ENCODE results near the gene ZNF232. TPM values are rescaled to one million over a fixed set of nuclear protein-coding genes. Genes with fewer than 3 reads are reported as not detected.
A peak's percentile ranks its signal among the peaks of the same experiment; 100 is the strongest.
"Not testable (repeated sequence)": the region's sequence is repeated elsewhere in the genome, so short reads cannot be mapped to it uniquely, and the experiment has no call there.

ZNF232 gene
- total RNA-seq, 1 donor from 2014 or later: 41.9 TPM

DNA sequence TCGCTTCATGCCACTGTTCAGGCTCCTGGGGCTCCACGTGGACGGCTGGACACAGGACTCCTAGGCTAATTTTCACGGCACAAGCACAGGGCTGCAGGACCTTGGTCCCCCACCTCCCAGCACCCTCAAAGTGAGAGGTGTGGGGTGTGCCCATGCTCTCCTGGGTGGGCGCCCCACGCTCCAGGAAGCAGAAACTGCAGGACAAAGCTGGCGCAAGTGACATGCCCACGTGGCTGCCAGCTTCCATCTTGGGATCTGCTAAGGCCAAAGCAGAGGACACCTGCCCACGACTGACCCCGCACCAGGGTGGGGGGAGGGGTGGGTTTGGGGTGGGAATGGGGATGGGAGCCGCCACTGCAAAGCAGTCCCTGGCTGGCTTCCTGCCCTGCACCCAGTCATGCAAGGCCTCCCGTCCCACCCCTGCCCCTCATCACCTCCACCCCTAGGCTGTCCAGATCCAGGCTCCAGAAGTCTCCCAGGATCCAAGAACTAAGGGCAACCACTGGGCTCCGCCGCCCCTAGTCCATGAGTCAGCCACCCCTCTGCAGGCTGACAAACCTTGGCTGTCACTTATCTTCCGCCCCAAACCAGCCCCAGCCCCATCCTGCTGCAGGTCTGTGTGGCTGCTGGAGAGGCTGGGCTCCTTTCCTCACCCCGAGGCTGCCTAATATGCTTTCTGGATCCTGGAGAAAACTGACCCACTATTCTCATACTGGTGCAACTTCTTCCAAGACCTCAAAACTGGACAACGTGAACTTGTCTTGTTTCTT is 15.2 kb upstream of the ZNF232 start:
- no peak for DNase-seq (ENCODE audit: low read depth, low spot score)
- no peaks in the 10 kb centered on the region for H3K36me3 Mint-ChIP-seq (ENCODE audit: low read depth)
- no peak overlapping the region for H3K27ac Mint-ChIP-seq (ENCODE audit: unreplicated experiment)
- H3K4me1 Mint-ChIP-seq: peaks cover 4% of the 10 kb centered on the region
- peaks cover 3% of the 10 kb centered on the region for H3K27me3 Mint-ChIP-seq (ENCODE audit: low read depth)
- no peak overlapping the region for H3K4me3 Mint-ChIP-seq
- H3K9me3 Mint-ChIP-seq: no peaks in the 10 kb centered on the region
- TF ChIP-seq, protein P1, sequence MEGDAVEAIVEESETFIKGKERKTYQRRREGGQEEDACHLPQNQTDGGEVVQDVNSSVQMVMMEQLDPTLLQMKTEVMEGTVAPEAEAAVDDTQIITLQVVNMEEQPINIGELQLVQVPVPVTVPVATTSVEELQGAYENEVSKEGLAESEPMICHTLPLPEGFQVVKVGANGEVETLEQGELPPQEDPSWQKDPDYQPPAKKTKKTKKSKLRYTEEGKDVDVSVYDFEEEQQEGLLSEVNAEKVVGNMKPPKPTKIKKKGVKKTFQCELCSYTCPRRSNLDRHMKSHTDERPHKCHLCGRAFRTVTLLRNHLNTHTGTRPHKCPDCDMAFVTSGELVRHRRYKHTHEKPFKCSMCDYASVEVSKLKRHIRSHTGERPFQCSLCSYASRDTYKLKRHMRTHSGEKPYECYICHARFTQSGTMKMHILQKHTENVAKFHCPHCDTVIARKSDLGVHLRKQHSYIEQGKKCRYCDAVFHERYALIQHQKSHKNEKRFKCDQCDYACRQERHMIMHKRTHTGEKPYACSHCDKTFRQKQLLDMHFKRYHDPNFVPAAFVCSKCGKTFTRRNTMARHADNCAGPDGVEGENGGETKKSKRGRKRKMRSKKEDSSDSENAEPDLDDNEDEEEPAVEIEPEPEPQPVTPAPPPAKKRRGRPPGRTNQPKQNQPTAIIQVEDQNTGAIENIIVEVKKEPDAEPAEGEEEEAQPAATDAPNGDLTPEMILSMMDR (conservative IDR thresholded peaks at IDR 0.05): no peak

GRCh38 chr17:5124896-5125295 is 13.2 kb upstream of the ZNF232 start:
- H3K9me3 Mint-ChIP-seq; H3K4me1 Mint-ChIP-seq; H3K36me3 Mint-ChIP-seq (ENCODE audit: low read depth); H3K27me3 Mint-ChIP-seq (ENCODE audit: low read depth); DNase-seq (ENCODE audit: low read depth, low spot score); H3K27ac Mint-ChIP-seq (ENCODE audit: unreplicated experiment): not testable (repeated sequence)
- peak overlapping the region; percentile 24 for H3K4me3 Mint-ChIP-seq

- DNase-seq (ENCODE audit: low read depth, low spot score); H3K9me3 Mint-ChIP-seq; H3K27me3 Mint-ChIP-seq (ENCODE audit: low read depth); H3K4me1 Mint-ChIP-seq; H3K36me3 Mint-ChIP-seq (ENCODE audit: low read depth); H3K27ac Mint-ChIP-seq (ENCODE audit: unreplicated experiment): not testable (repeated sequence)
- H3K4me3 Mint-ChIP-seq: peak overlapping the region; percentile 24
Observed at GRCh38 chr17:5124125-5124760, 12.6 kb upstream of the ZNF232 start.

DNA sequence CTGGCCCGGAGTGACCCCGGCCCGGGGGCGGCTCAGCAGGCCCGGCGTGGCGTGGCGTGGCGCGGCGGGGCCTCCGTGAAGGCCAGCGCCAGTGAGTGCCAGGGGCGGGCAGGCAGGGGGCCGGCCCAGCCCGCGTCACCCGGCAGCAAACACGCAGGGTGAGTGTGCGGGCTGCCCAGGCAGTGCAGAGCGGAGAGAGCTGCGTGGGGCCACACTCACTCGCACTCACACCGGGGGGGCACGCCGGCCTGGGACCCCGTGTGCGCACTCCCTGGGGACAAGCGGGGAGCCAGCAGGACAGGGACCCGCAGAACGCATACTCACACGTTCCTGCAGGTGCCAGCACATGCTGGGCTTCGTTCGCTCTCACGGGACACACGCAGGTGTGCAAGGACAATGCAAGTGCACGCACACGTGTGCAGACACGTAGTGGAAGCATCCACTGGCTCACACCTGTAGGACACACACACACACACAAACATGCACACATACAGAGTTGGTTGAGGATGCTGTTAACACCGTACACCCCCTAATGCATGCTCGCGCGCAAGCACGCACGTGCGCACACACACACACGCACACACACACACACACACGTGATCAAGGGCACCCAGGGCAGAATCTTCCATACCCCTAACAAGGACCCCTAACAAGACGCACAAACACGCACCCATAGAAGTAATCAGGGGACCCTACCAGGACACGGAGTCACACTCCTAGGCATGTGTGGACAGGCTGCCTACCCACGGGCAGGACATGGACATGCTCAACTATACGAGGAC is 11.9 kb upstream of the ZNF232 start:
- TF ChIP-seq, protein P1 (conservative IDR thresholded peaks at IDR 0.05): no peak
- no peak for DNase-seq (ENCODE audit: low read depth, low spot score)
- Mint-ChIP-seq H3K36me3 (ENCODE audit: low read depth) (no peaks in the 10 kb centered on the region), H3K4me3 (no peak overlapping the region), H3K4me1 (peaks cover 8% of the 10 kb centered on the region), H3K27me3 (ENCODE audit: low read depth) (peaks cover 3% of the 10 kb centered on the region), H3K27ac (ENCODE audit: unreplicated experiment) (no peak overlapping the region), H3K9me3 (no peaks in the 10 kb centered on the region)

DNA sequence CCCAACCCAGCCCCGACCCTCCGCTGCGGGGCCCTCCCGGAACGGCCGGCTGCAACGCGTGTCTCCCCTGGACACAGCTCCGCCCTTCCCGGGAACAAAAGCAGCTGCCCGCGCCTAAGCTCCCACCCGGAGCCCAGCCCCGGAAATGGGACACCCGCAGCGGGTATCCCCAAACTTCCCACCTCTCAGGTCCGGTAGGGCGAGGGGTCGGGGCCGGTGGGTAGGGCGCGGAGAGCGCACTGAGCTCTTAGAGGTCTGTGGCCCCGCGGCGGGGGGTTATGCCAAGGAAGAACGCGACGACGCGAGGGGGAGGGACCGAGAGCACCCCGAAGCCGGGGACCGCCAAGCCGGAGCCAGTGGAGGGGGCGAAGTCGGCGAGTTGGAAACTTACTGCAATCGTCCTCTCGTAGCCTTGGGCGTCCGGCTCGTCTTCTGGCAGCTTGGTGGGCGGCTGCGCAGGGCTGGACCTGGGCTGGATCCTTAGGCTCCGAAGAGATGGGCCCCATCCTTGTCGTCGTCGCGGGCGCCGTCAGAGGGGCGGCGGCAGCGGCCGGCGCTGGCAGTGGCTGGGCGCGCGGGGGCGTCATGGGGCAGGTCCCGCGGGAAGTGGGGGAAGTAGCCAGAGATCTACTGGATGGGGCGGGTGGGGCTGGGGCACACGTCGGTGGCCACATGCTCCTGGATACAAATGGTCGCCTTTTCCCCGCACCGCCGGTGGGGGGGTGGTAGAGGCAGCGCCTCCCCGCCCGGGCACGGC is 11.1 kb upstream of the ZNF232 start:
- peak; percentile 31 for DNase-seq (ENCODE audit: low read depth, low spot score)
- peak overlapping the region; percentile 79 for H3K4me3 Mint-ChIP-seq
- H3K27me3 Mint-ChIP-seq (ENCODE audit: low read depth): peaks cover 3% of the 10 kb centered on the region
- TF ChIP-seq, protein P1 (conservative IDR thresholded peaks at IDR 0.05): no peak
- H3K36me3 Mint-ChIP-seq (ENCODE audit: low read depth): no peaks in the 10 kb centered on the region
- peak overlapping the region; percentile 57 for H3K27ac Mint-ChIP-seq (ENCODE audit: unreplicated experiment)
- H3K4me1 Mint-ChIP-seq: peaks cover 8% of the 10 kb centered on the region
- H3K9me3 Mint-ChIP-seq: no peaks in the 10 kb centered on the region

DNA sequence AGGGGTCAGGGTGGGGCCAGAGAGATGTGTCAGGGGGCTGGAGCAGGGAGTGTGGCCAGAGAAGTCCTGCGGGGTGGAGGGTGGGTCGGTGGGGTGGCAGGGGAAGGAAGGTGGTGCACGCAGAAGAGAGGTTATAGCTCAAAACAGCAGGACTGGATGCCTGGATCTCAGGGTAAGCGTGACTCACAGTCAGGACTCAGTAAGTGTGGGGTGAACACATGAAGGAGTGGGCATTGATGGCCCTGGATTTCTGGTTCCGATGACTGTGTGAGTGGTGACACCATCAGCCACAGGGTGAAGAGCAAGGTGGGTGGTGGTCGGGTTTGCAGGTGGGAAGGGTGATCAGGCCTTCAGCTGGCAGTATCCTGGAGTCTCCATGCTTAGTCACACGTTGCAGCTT is 10.4 kb upstream of the ZNF232 start:
- H3K36me3 Mint-ChIP-seq (ENCODE audit: low read depth); H3K4me1 Mint-ChIP-seq; H3K9me3 Mint-ChIP-seq; H3K27me3 Mint-ChIP-seq (ENCODE audit: low read depth); H3K27ac Mint-ChIP-seq (ENCODE audit: unreplicated experiment); DNase-seq (ENCODE audit: low read depth, low spot score): not testable (repeated sequence)
- H3K4me3 Mint-ChIP-seq: peak overlapping the region; percentile 70

All from neural crest cell (in vitro differentiated cells).